ENCODE data around the gene MGAT3. TPM values are rescaled to one million over a fixed set of nuclear protein-coding genes. Genes with fewer than 3 reads are reported as not detected.

Gene MGAT3
- total and polyA plus RNA-seq, 12 donors, result 0.42 to 6.9 (median 1.7) TPM

DNA sequence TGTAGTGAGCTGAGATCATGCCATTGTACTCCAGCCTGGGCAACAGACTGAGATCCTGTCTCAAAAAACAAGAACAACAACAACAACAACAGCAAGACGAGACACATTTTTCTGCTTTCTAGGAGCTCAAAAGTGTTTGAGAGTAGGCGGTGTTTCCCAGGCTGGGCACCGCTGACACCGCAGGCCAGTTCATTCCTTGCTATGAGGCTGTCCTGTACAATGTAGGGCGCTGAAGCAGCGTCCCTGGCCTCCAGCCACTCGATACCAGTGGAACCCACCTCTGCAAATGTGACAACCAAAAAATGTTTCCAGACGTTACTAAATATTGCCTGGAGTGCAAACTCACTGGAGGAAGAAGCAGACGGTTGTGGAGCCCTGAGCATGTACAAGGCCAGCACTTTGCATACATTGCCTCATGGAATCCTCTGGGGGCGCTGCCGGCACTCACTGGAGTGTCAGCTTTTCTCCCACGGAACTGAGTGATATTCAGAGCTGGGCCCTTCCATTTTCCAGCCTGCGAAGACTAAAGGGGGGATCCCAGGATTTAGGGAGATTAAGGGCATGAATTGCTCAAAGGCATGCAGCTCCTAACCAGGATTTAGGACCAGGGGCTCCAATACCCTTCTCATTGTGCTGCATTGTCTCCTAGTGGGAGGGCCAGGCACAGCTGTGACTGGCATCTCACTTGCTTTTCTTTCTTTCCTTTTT lies 39.5 kb downstream of the MGAT3 start:
- TF ChIP-seq, protein P1, sequence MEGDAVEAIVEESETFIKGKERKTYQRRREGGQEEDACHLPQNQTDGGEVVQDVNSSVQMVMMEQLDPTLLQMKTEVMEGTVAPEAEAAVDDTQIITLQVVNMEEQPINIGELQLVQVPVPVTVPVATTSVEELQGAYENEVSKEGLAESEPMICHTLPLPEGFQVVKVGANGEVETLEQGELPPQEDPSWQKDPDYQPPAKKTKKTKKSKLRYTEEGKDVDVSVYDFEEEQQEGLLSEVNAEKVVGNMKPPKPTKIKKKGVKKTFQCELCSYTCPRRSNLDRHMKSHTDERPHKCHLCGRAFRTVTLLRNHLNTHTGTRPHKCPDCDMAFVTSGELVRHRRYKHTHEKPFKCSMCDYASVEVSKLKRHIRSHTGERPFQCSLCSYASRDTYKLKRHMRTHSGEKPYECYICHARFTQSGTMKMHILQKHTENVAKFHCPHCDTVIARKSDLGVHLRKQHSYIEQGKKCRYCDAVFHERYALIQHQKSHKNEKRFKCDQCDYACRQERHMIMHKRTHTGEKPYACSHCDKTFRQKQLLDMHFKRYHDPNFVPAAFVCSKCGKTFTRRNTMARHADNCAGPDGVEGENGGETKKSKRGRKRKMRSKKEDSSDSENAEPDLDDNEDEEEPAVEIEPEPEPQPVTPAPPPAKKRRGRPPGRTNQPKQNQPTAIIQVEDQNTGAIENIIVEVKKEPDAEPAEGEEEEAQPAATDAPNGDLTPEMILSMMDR (IDR thresholded peaks at IDR 0.05), result peak; percentile 69 to 82 (median 79)
- no peak for TF ChIP-seq POLR2A (IDR thresholded peaks at IDR 0.05)
- intact Hi-C loops (cut with DNase I), result loop anchor here (10.0 kb wide), 3 partner anchors 61 to 321 kb away; no protein-coding TSS in a partner anchor
- peak; percentile 72 to 94 (median 87) for DNase-seq
- 7 to 40% (median 38%) methylated on average over 5 to 13 of the region's 13 CpGs for WGBS, 4 donors
- Histone ChIP-seq H3K9me3 (replicated peaks in 1 of 3) (no peaks in the 10 kb centered on the region), H3K4me3 (no peak overlapping the region), H3K4me1 (replicated peaks in 1 of 2) (peaks cover 9 to 11% of the 10 kb centered on the region in 2 donors), H3K36me3 (replicated peaks in 1 of 2) (no peaks in the 10 kb centered on the region), H3K27me3 (no peaks in the 10 kb centered on the region), H3K27ac (peak overlapping the region in 3 of 5 donors; percentile 7 to 61 (median 52))

DNA sequence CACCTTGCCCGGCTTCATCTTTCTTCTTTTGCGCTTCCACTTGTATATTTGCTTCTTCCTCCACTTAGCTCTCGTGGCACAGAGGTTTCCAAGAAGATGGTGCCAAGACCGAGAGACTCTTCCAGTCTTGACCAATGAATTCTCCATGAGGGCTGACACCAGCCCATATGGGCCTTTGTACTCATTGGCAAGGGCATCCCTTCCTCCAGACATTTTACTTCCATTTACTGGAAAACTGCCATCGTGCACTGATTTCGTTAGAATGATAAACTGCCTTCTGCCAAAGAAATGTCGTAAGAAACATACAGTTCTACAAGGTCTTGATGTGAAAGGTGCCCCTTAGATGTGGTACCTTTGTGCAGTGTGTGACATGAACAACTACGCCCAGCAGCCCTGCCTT lies 40.6 kb downstream of the MGAT3 start:
- intact Hi-C loops (cut with DNase I), result loop anchor here (10.0 kb wide), 3 partner anchors 63 to 323 kb away; no protein-coding TSS in a partner anchor
- 79 to 82% (median 81%) methylated on average over 8 of the region's 8 CpGs for whole genome bisulfite sequencing, 4 donors

DNA sequence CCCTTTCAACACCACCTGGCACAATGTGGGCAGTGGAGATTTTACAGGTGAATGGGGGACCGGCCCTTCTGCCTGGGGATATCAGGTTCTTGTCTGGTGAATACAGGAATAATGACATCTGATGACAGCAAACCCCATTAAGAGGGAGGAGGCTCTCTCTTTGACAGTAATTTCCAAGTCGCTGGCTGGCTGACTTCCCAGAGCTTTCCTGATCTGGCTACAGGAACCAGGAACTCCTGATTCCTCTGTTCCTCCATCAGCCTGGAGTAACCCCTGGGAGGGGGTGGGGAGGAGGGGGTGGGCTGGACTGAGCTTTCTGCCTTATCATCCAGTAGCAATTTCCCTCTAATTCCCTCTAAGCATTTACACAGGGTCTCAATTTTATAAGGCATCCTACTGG lies 41.6 kb downstream of the MGAT3 start:
- no peaks in the 10 kb centered on the region for H3K36me3 ChIP-seq (replicated peaks in 1 of 2)
- peaks cover 19 to 24% of the 10 kb centered on the region in 2 donors for H3K4me1 ChIP-seq (replicated peaks in 1 of 2)
- intact Hi-C loops (cut with DNase I), result loop anchor here (10.0 kb wide), 3 partner anchors 64 to 324 kb away; no protein-coding TSS in a partner anchor
- TF ChIP-seq POLR2A (IDR thresholded peaks at IDR 0.05), result no peak
- TF ChIP-seq, protein P1 (IDR thresholded peaks at IDR 0.05), result no peak
- no peaks in the 10 kb centered on the region for H3K9me3 ChIP-seq (replicated peaks in 1 of 3)
- no peaks in the 10 kb centered on the region for H3K27me3 ChIP-seq
- 45 to 57% (median 50%) methylated on average over 2 of the region's 2 CpGs for WGBS, 4 donors
- no peak overlapping the region for H3K4me3 ChIP-seq
- H3K27ac ChIP-seq, result peak overlapping the region in 1 of 5 donors; percentile 12
- DNase-seq, result peak in 2 of 7 donors; percentile 57 to 82

More for the DNA sequence above, 40.6 kb downstream of the MGAT3 start:
- no peaks in the 10 kb centered on the region for H3K36me3 ChIP-seq (replicated peaks in 1 of 2)
- DNase-seq, result no peak
- no peak overlapping the region for H3K27ac ChIP-seq
- no peaks in the 10 kb centered on the region for H3K9me3 ChIP-seq (replicated peaks in 1 of 3)
- no peak for TF ChIP-seq POLR2A (IDR thresholded peaks at IDR 0.05)
- TF ChIP-seq, protein P1 (IDR thresholded peaks at IDR 0.05), result no peak
- no peaks in the 10 kb centered on the region for H3K27me3 ChIP-seq
- no peak overlapping the region for H3K4me3 ChIP-seq
- peaks cover 15 to 16% of the 10 kb centered on the region in 2 donors for H3K4me1 ChIP-seq (replicated peaks in 1 of 2)

DNA sequence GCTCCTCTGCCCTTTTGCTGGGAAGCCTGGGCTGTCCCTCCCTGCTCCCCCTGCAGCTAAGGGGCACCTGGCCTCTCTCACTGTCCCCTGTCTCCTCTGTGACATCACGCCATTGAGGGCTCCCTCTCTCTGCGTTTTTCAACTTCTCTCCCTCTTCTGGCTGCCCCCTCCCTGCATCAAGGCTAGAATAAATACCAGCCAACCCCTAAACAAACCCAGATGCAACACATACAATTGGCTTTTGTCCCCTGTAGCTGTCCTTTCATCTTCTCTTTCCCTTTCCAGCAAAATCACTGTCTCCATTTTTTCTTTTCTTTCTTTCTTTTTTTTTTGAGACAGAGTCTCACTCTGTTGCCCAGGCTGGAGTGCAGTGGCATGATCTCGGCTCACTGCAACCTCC lies 42.0 kb downstream of the MGAT3 start:
- WGBS, 4 donors, result 64 to 73% (median 67%) methylated on average over 3 of the region's 3 CpGs
- Histone ChIP-seq H3K4me3 (no peak overlapping the region), H3K27me3 (no peaks in the 10 kb centered on the region), H3K36me3 (replicated peaks in 1 of 2) (peaks cover 0 to under 1% of the 10 kb centered on the region in 2 donors), H3K9me3 (replicated peaks in 1 of 3) (no peaks in the 10 kb centered on the region), H3K4me1 (replicated peaks in 1 of 2) (peaks cover 24 to 28% of the 10 kb centered on the region in 2 donors), H3K27ac (peak overlapping the region in 1 of 5 donors; percentile 12)
- TF ChIP-seq, protein P1 (IDR thresholded peaks at IDR 0.05), result no peak
- no peak for TF ChIP-seq POLR2A (IDR thresholded peaks at IDR 0.05)
- intact Hi-C loops (cut with DNase I), result loop anchor here (10.0 kb wide), 3 partner anchors 64 to 324 kb away; no protein-coding TSS in a partner anchor
- no peak for DNase-seq

All from adrenal gland (tissue), 12 donors.